H1 (cell line): ENCODE measurements around the gene TIMMDC1. TPM values are rescaled to one million over a fixed set of nuclear protein-coding genes. Genes with fewer than 3 reads are reported as not detected.
A peak's percentile ranks its signal among the peaks of the same experiment; 100 is the strongest.

ENCODE experiments used
- CTCF ChIA-PET: fragments of 300-600 bp; sonication (Branson Sonifier 250); formaldehyde crosslinking; loops from one replicate; lab custom pipeline; 2021; ENCODE audit not compliant: partially characterized antibody; lab: Charles Lee
- POLR2A ChIA-PET: fragments of 300-600 bp; sonication (Branson Sonifier 250); formaldehyde crosslinking; loops from one replicate; lab custom pipeline; 2021; ENCODE audit warnings: inconsistent platforms; ENCODE audit not compliant: partially characterized antibody; lab: Charles Lee
- DNase-seq, 2 experiments: peaks; one replicate each; pipeline versions ENCODE4 v3.0.0 to v3.0.0-alpha.2; 2010 to 2022; ENCODE audit warnings: low spot score in 2 of 2, low read depth in 1 of 2, mixed read lengths in 1 of 2
- FAIRE-seq: peaks from 2 replicates; lab custom pipeline; 2011; peaks lifted over from hg19 to GRCh38; lab: Jason Lieb, UNC
- H2AFZ ChIP-seq: 2 replicates; pipeline ENCODE4 v1.8.1; 2012; ENCODE audit warnings: low read length, inconsistent platforms
- H2AK5ac ChIP-seq: 2 replicates; pipeline ENCODE4 v1.6.1; 2013; ENCODE audit warnings: low read depth, low read length
- H2BK120ac ChIP-seq: replicated peaks from 2 replicates; pipeline ENCODE3; 2013; ENCODE audit warnings: low read depth, low read length, inconsistent platforms
- H2BK12ac ChIP-seq: 2 replicates; pipeline ENCODE4 v1.6.1; 2013; ENCODE audit warnings: low read depth, low read length
- H2BK15ac ChIP-seq: 2 replicates; pipeline ENCODE4 v1.6.1; 2013; ENCODE audit warnings: low read length
- H2BK20ac ChIP-seq: 2 replicates; pipeline ENCODE4 v1.6.1; 2013; ENCODE audit warnings: low read length
- H2BK5ac ChIP-seq: 2 replicates; pipeline ENCODE4 v1.6.1; 2013; ENCODE audit warnings: low read depth, low read length
- H3K14ac ChIP-seq: 2 replicates; pipeline ENCODE4 v1.6.1; 2013; ENCODE audit warnings: inconsistent platforms; ENCODE audit not compliant: insufficient read length
- H3K18ac ChIP-seq: 2 replicates; pipeline ENCODE4 v1.6.1; 2013; ENCODE audit warnings: low read length; ENCODE audit errors: extremely low read depth
- H3K23ac ChIP-seq: 2 replicates; pipeline ENCODE4 v1.6.1; 2013; ENCODE audit warnings: inconsistent platforms; ENCODE audit not compliant: insufficient read length
- H3K23me2 ChIP-seq: 2 replicates; pipeline ENCODE4 v1.6.1; 2013; ENCODE audit warnings: low read depth, low read length
- H3K27ac ChIP-seq: 2 replicates; pipeline ENCODE4 v1.6.1; 2011; ENCODE audit warnings: low read depth, low read length, inconsistent platforms
- H3K27me3 ChIP-seq, 4 experiments: replicated peaks in 1 of 4; 1 replicate in 1 of 4; 2 replicates in 3 of 4; pipeline versions ENCODE4 v1.6.1 to v1.8.1; 2011 to 2013; ENCODE audit warnings: low read length in 3 of 4, mild to moderate bottlenecking in 3 of 4, inconsistent platforms in 2 of 4, mixed read lengths in 2 of 4, moderate library complexity in 1 of 4; ENCODE audit not compliant: control insufficient read depth in 3 of 4, insufficient read depth in 3 of 4; ENCODE audit errors: extremely low read depth in 1 of 4
- H3K36me3 ChIP-seq, 4 experiments: 2 replicates each; pipeline versions ENCODE4 v1.6.1 to v1.8.1; 2011 to 2013; ENCODE audit warnings: mild to moderate bottlenecking in 4 of 4, low read length in 3 of 4, moderate library complexity in 2 of 4, control low read depth in 1 of 4, inconsistent platforms in 1 of 4; ENCODE audit not compliant: insufficient read depth in 4 of 4, control insufficient read depth in 2 of 4
- H3K4ac ChIP-seq: replicated peaks from 2 replicates; pipeline ENCODE3; 2013; ENCODE audit warnings: low read length, low read depth, mixed read lengths, inconsistent platforms; ENCODE audit not compliant: insufficient read length
- H3K4me1 ChIP-seq, 4 experiments: replicated peaks in 1 of 4; 1 replicate in 1 of 4; 2 replicates in 3 of 4; pipeline versions ENCODE4 v1.6.1 to v1.8.1; 2011 to 2013; ENCODE audit warnings: low read length in 3 of 4, inconsistent platforms in 2 of 4, mixed read lengths in 1 of 4; ENCODE audit not compliant: insufficient read depth in 4 of 4, control insufficient read depth in 3 of 4
- H3K4me2 ChIP-seq, 2 experiments: 2 replicates each; pipeline versions ENCODE4 v1.6.1 to v1.8.1; 2011 to 2013; ENCODE audit warnings: low read depth in 2 of 2, low read length in 2 of 2, control low read depth in 1 of 2, inconsistent platforms in 1 of 2, mild to moderate bottlenecking in 1 of 2; ENCODE audit not compliant: insufficient read depth in 1 of 2
- H3K4me3 ChIP-seq, 4 experiments: fragments of 200-600, 300-600 bp in 1 of 4; sonication (generic), shearing (Covaris generic), sonication (Bioruptor Twin) in 1 of 4; 2 replicates each; pipeline versions ENCODE4 v1.5.1 to v1.8.1; 2011 to 2016; ENCODE audit warnings: low read length in 4 of 4, low read depth in 3 of 4, control low read depth in 2 of 4, inconsistent platforms in 2 of 4, mild to moderate bottlenecking in 2 of 4, mixed read lengths in 1 of 4, moderate library complexity in 1 of 4; ENCODE audit not compliant: insufficient read depth in 2 of 4; ENCODE audit errors: extremely low read depth in 1 of 4
- H3K56ac ChIP-seq: replicated peaks from 2 replicates; pipeline ENCODE3; 2013; ENCODE audit warnings: low read depth, mild to moderate bottlenecking, mixed read lengths, low read length, inconsistent platforms; ENCODE audit not compliant: insufficient read length
- H3K79me1 ChIP-seq: 2 replicates; pipeline ENCODE4 v1.6.1; 2013; ENCODE audit warnings: low read depth, low read length, control low read depth
- H3K79me2 ChIP-seq, 2 experiments: 2 replicates each; pipeline versions ENCODE4 v1.6.1 to v1.8.1; 2012 to 2013; ENCODE audit warnings: low read length in 2 of 2, mild to moderate bottlenecking in 2 of 2, inconsistent platforms in 1 of 2; ENCODE audit not compliant: insufficient read depth in 2 of 2, control insufficient read depth in 1 of 2
- H3K9ac ChIP-seq, 4 experiments: replicated peaks in 1 of 4; 1 replicate in 1 of 4; 2 replicates in 3 of 4; pipeline versions ENCODE4 v1.6.1 to v1.8.1; 2011 to 2013; ENCODE audit warnings: low read depth in 3 of 4, low read length in 3 of 4, control low read depth in 2 of 4, mild to moderate bottlenecking in 2 of 4, moderate library complexity in 2 of 4, inconsistent platforms in 1 of 4; ENCODE audit errors: extremely low read depth in 1 of 4
- H3K9me3 ChIP-seq, 2 experiments: 2 replicates each; pipeline versions ENCODE4 v1.6.1 to v1.8.1; 2012 to 2013; ENCODE audit warnings: mild to moderate bottlenecking in 2 of 2, moderate library complexity in 2 of 2, control low read depth in 1 of 2, inconsistent platforms in 1 of 2, low read depth in 1 of 2, low read length in 1 of 2, mixed read lengths in 1 of 2; ENCODE audit not compliant: insufficient read depth in 2 of 2
- H4K20me1 ChIP-seq, 2 experiments: replicated peaks in 1 of 2; 2 replicates each; pipeline versions ENCODE3 to v1.8.1; 2011 to 2013; ENCODE audit warnings: inconsistent platforms in 2 of 2, low read length in 2 of 2, mild to moderate bottlenecking in 1 of 2; ENCODE audit not compliant: insufficient read depth in 2 of 2, control insufficient read depth in 1 of 2
- H4K5ac ChIP-seq: 2 replicates; pipeline ENCODE4 v1.6.1; 2013; ENCODE audit warnings: low read length, low read depth, mixed read lengths, inconsistent platforms; ENCODE audit not compliant: insufficient read length
- H4K8ac ChIP-seq: 2 replicates; pipeline ENCODE4 v1.8.0; 2013; ENCODE audit warnings: mild to moderate bottlenecking, moderate library complexity, low read length, inconsistent platforms; ENCODE audit not compliant: insufficient read depth; ENCODE audit errors: extremely low read depth
- H4K91ac ChIP-seq: replicated peaks from 2 replicates; pipeline ENCODE3; 2013; ENCODE audit warnings: low read length, mixed read lengths, inconsistent platforms; ENCODE audit not compliant: insufficient read length
- ASH2L ChIP-seq: fragments of 200-600, 300-600 bp; sonication (generic); IDR thresholded peaks from one replicate; pipeline ENCODE4 v1.7.1; 2017; ENCODE audit warnings: low read length
- ATF3 ChIP-seq: IDR thresholded peaks from 2 replicates; pipeline ENCODE4 v1.6.1; 2011; ENCODE audit warnings: low read depth, mild to moderate bottlenecking, low read length; ENCODE audit not compliant: insufficient read depth
- BRCA1 ChIP-seq: IDR thresholded peaks from 2 replicates; pipeline ENCODE4 v1.6.1; 2012; ENCODE audit warnings: low read depth, low read length, improper control_type of control experiment
- CEBPB ChIP-seq: IDR thresholded peaks from 2 replicates; pipeline ENCODE4 v1.6.1; 2012; ENCODE audit warnings: low read depth, low read length
- EGR1 ChIP-seq: IDR thresholded peaks from 2 replicates; pipeline ENCODE4 v1.6.1; 2011; ENCODE audit warnings: low read depth, low read length, borderline replicate concordance
- HDAC2 ChIP-seq, 2 experiments: fragments of 300-600 bp in 1 of 2; sonication (generic) in 1 of 2; IDR thresholded peaks; 2 replicates each; pipeline ENCODE4 v1.6.1; 2011 to 2012; ENCODE audit warnings: low read depth in 2 of 2, low read length in 2 of 2, mild to moderate bottlenecking in 2 of 2, moderate library complexity in 2 of 2, borderline replicate concordance in 1 of 2, inconsistent platforms in 1 of 2
- JUN ChIP-seq: IDR thresholded peaks from 2 replicates; pipeline ENCODE4 v1.6.1; 2011; ENCODE audit warnings: low read depth, mild to moderate bottlenecking, improper control_type of control experiment, low read length
- JUND ChIP-seq: IDR thresholded peaks from 2 replicates; pipeline ENCODE4 v1.6.1; 2011; ENCODE audit warnings: mild to moderate bottlenecking, improper control_type of control experiment, low read length
- KDM5A ChIP-seq: fragments of 200-600 bp; IDR thresholded peaks from 2 replicates; pipeline ENCODE4 v1.7.1; 2012; ENCODE audit warnings: mild to moderate bottlenecking, low read length, inconsistent platforms, mixed read lengths
- MAFK ChIP-seq: IDR thresholded peaks from 2 replicates; pipeline ENCODE4 v1.6.1; 2012; ENCODE audit warnings: low read depth, mild to moderate bottlenecking, improper control_type of control experiment, low read length
- SAP30 ChIP-seq: fragments of 300-600 bp; sonication (generic); IDR thresholded peaks from 2 replicates; pipeline ENCODE4 v1.7.1; 2012; ENCODE audit warnings: low read length, moderate library complexity, mild to moderate bottlenecking, inconsistent platforms; ENCODE audit not compliant: insufficient read depth, insufficient replicate concordance
- SIX5 ChIP-seq: IDR thresholded peaks from 2 replicates; pipeline ENCODE4 v1.6.1; 2011; ENCODE audit warnings: mild to moderate bottlenecking, low read depth, low read length
- SUZ12 ChIP-seq: fragments of 200-600 bp; sonication (generic); IDR thresholded peaks from 2 replicates; pipeline ENCODE4 v1.6.1; 2012; ENCODE audit warnings: mild to moderate bottlenecking, inconsistent platforms, low read length, moderate library complexity, mixed read lengths
- TCF12 ChIP-seq: IDR thresholded peaks from 2 replicates; pipeline ENCODE4 v1.6.1; 2011; ENCODE audit warnings: low read depth, mild to moderate bottlenecking, low read length
- TEAD4 ChIP-seq: IDR thresholded peaks from 2 replicates; pipeline ENCODE4 v1.6.1; 2012; ENCODE audit warnings: low read depth, low read length, inconsistent platforms, mixed read lengths
- WGBS, 2 experiments: shearing (Covaris generic) in 1 of 2; methylation state at CpG; one replicate each; pipeline versions ENCODE4 v1.1.6 to v1.1.7; 2013 to 2015; ENCODE audit warnings: low lambda C conversion rate in 2 of 2, mixed read lengths in 2 of 2, inconsistent platforms in 1 of 2, low coverage in 1 of 2, missing lambda C conversion rate in 1 of 2; ENCODE audit not compliant: insufficient replicate concordance in 2 of 2, insufficient coverage in 1 of 2, insufficient read length in 1 of 2; ENCODE audit errors: extremely low coverage in 1 of 2, missing lambda C conversion rate in 1 of 2; 5-methylcytosine and 5-hydroxymethylcytosine counted together
- polyA plus RNA-seq, 7 experiments: library from polyadenylated mRNA; depleted of rRNA in 3 of 7; stranded (reverse) in 5 of 7; unstranded in 2 of 7; fragments of >200 nt in 5 of 7; fragments of 200-250 nt in 2 of 7; gene quantifications; 1 replicate in 5 of 7; 2 replicates in 1 of 7; 4 replicates in 1 of 7; pipeline versions ENCODE4 v1.2.1 to v1.2.3, GENCODE V29; 2011 to 2013; ENCODE audit warnings: missing spikeins in 2 of 7, mixed read lengths in 2 of 7
- total RNA-seq: library from RNA; stranded (reverse); fragmentation: NEBNext Ultra II Directional; extraction: Animal tissue kit (Norgen Biotek cat#: 25700); gene quantifications from 2 replicates; pipeline ENCODE4 v1.2.1, GENCODE V29; 2021

The TIMMDC1 gene
- total and polyA plus RNA-seq, 2 of the 8 experiments (the other 6 are each of a cell fraction or from before 2014, with no cell fraction given), result 80.7 to 128 TPM

- H3K36me3 ChIP-seq, result no peaks in the 10 kb centered on the region
- FAIRE-seq (no peak), DNase-seq (no peak)
- H3K18ac ChIP-seq, result no peak overlapping the region
- H2BK15ac ChIP-seq, result no peak overlapping the region
- H2AFZ ChIP-seq, result peak overlapping the region; percentile 52; the same call in 1 of the 2 replicates
- H2BK20ac ChIP-seq, result no peak overlapping the region
- 77% methylated on average over 1 of the region's 1 CpG; no CpG with 5 or more reads in 1 of the 2 experiments for WGBS, 2 experiments
- no peaks in the 10 kb centered on the region for H3K79me2 ChIP-seq
- no peaks in the 10 kb centered on the region for H3K9me3 ChIP-seq
- no peak overlapping the region for H4K91ac ChIP-seq
- H4K8ac ChIP-seq, result no peak overlapping the region
- no peaks in the 10 kb centered on the region for H3K79me1 ChIP-seq
- H3K27ac ChIP-seq, result no peak overlapping the region
- no peak overlapping the region for H3K14ac ChIP-seq
- no peak overlapping the region for H3K4me3 ChIP-seq
- H3K27me3 ChIP-seq, result peaks cover 0 to 1% (median 0%) of the 10 kb centered on the region in 4 experiments; a peak in 1 of 7 replicates
- H2AK5ac ChIP-seq, result no peak overlapping the region
- POLR2A ChIA-PET, result no interaction called here
- no peak overlapping the region for H3K9ac ChIP-seq
- no peak overlapping the region for H3K23ac ChIP-seq
- H4K20me1 ChIP-seq, result no peaks in the 10 kb centered on the region
- H2BK5ac ChIP-seq, result no peak overlapping the region
- no peaks in the 10 kb centered on the region for H3K23me2 ChIP-seq
- CTCF ChIA-PET, result interaction anchor here (1.3 kb wide), 1 partner anchor 21 kb away, joined by 4 read pairs; the partner anchor contains the start of gene CD80
- H3K4me2 ChIP-seq, result no peak overlapping the region
- no peaks in the 10 kb centered on the region for H3K4me1 ChIP-seq
- no peak overlapping the region for H3K4ac ChIP-seq
- H4K5ac ChIP-seq, result no peak overlapping the region
- H2BK12ac ChIP-seq, result no peak overlapping the region
- no peak overlapping the region for H2BK120ac ChIP-seq
- no peak overlapping the region for H3K56ac ChIP-seq
- TF ChIP-seq TEAD4 (no peak), SUZ12 (no peak), SAP30 (no peak), SIX5 (no peak), EGR1 (no peak), MAFK (no peak), JUN (no peak), KDM5A (no peak), CEBPB (no peak), TCF12 (no peak), ASH2L (no peak), ATF3 (no peak), BRCA1 (no peak), HDAC2 (IDR thresholded peaks at IDR 0.05; ENCODE audit: borderline replicate concordance in 1 of 2, low read depth in 2 of 2, low read length in 2 of 2) (no peak), JUND (no peak)
These were observed 40.4 kb downstream of the TIMMDC1 start for GRCh38 chr3:119538772-119539171.
